Neural cell (in vitro differentiated cells): ENCODE measurements around the gene RPLP2.

ENCODE experiments used
- EP300 ChIP-seq: fragments of 450-650 bp; conservative IDR thresholded peaks from 2 replicates; pipeline ENCODE4 v1.6.1; 2014; ENCODE audit warnings: antibody characterized with exemption, mild to moderate bottlenecking, moderate library complexity; ENCODE audit not compliant: poor library complexity, severe bottlenecking
- EZH2 ChIP-seq: fragments of 200-600, 300-800 bp; shearing (Covaris generic), sonication (generic); IDR thresholded peaks from 2 replicates; pipeline ENCODE4 v1.6.1; 2014; ENCODE audit warnings: antibody characterized with exemption, low read length, borderline replicate concordance, mild to moderate bottlenecking; ENCODE audit not compliant: insufficient read depth, poor library complexity, severe bottlenecking
- MXI1 ChIP-seq: fragments of 450-650 bp; conservative IDR thresholded peaks from 2 replicates; pipeline ENCODE4 v1.6.1; 2014; ENCODE audit warnings: antibody characterized with exemption, mild to moderate bottlenecking; ENCODE audit not compliant: poor library complexity, severe bottlenecking
- RAD21 ChIP-seq: fragments of 450-650 bp; conservative IDR thresholded peaks from 2 replicates; pipeline ENCODE4 v1.6.1; 2014; ENCODE audit warnings: antibody characterized with exemption, mild to moderate bottlenecking, moderate library complexity
- SMC3 ChIP-seq: fragments of 450-650 bp; conservative IDR thresholded peaks from 2 replicates; pipeline ENCODE4 v1.6.1; 2014; ENCODE audit warnings: antibody characterized with exemption, mild to moderate bottlenecking, moderate library complexity; ENCODE audit not compliant: poor library complexity
- TAF1 ChIP-seq: IDR thresholded peaks from 2 replicates; pipeline ENCODE4 v1.6.1; 2012; ENCODE audit warnings: low read depth
- TF ChIP-seq, protein P1 (sequence below): fragments of 450-650 bp; IDR thresholded peaks from 2 replicates; pipeline ENCODE4 v1.5.1; 2014; ENCODE audit warnings: antibody characterized with exemption, mild to moderate bottlenecking, moderate library complexity; ENCODE audit not compliant: poor library complexity, severe bottlenecking

DNA sequence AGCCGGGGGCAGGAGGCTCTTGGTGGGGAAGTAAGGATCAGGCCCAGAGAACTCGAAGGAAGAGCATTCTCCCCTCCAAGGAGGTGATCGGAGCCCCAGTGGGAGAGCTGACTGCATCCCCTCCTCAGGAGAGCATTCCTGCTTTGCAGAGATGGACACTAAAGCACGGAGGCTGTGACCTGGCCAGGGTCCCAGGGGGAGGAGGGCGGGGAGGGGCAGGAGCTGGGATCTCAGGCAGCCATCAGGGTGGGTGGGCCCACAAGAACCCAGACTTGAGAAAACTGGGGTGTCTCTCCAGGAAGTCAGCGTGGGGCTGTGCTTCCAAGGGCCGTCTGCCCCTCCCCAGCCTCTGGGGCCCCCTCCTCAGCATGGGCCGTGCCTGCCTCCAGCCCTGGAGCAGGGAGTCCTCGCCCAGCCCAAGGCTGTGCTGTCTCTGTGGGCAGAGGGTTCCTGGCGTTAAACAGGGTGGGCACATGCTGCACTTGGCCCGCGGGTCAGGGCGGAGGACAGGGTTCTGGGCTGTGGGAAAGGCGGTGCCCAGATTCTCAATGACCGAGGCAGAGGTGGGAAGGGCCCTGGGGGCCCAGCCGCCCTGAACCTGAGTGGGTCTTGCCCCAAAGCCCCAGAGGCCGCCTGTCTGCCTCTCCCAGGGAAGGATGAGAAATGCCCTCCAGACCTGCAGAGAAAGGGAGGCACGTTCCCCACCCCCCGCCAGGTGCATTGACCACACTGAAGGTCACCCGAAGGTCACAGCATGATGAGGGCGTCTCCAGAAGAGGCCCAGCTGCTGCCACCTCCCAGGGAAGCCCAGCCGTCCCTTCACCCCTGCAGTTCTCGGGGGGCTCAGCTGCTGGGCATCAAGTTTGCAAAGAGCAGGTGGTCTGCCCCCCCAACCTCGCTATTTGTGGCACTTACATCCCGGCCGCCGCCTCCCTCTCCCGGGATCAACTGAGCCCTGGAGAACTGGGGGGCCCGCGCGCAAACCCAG lies 20.5 kb upstream of the RPLP2 start:
- TF ChIP-seq, protein P1, sequence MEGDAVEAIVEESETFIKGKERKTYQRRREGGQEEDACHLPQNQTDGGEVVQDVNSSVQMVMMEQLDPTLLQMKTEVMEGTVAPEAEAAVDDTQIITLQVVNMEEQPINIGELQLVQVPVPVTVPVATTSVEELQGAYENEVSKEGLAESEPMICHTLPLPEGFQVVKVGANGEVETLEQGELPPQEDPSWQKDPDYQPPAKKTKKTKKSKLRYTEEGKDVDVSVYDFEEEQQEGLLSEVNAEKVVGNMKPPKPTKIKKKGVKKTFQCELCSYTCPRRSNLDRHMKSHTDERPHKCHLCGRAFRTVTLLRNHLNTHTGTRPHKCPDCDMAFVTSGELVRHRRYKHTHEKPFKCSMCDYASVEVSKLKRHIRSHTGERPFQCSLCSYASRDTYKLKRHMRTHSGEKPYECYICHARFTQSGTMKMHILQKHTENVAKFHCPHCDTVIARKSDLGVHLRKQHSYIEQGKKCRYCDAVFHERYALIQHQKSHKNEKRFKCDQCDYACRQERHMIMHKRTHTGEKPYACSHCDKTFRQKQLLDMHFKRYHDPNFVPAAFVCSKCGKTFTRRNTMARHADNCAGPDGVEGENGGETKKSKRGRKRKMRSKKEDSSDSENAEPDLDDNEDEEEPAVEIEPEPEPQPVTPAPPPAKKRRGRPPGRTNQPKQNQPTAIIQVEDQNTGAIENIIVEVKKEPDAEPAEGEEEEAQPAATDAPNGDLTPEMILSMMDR: no peak
- no peak for TF ChIP-seq SMC3
- peak; percentile 34 for TF ChIP-seq MXI1
- TF ChIP-seq RAD21: no peak
- TF ChIP-seq EZH2: no peak
- no peak for TF ChIP-seq EP300
- TF ChIP-seq TAF1: no peak
